ENCODE data around the gene SLC25A22.

SLC25A22 gene

DNA sequence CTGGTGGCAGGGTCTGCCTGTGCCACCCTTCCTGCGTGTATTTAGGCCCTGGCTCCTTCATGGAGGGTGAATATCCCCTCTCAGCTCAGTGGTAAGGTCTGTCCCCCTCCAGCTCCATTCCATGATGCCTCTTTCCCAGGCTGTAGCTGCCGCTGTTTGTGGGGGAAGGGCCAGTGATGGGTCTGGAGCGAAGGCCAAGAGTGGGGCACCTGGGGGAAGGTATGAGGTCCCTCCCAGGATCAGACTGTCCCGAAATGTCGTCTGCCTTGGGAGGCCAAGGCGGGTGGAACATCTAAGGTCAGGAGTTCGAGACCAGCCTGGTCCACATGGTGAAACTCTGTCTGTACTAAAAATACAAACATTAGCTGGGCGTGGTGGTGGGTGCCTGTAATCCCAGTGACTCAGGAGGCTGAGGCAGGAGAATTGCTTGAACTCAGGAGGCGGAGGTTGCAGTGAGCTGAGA lies 35.8 kb upstream of the SLC25A22 start:
- peak; percentile 3 for DNase-seq

GRCh38 chr11:833114-833791 lies 35.2 kb upstream of the SLC25A22 start:
- DNase-seq: no peak

DNA sequence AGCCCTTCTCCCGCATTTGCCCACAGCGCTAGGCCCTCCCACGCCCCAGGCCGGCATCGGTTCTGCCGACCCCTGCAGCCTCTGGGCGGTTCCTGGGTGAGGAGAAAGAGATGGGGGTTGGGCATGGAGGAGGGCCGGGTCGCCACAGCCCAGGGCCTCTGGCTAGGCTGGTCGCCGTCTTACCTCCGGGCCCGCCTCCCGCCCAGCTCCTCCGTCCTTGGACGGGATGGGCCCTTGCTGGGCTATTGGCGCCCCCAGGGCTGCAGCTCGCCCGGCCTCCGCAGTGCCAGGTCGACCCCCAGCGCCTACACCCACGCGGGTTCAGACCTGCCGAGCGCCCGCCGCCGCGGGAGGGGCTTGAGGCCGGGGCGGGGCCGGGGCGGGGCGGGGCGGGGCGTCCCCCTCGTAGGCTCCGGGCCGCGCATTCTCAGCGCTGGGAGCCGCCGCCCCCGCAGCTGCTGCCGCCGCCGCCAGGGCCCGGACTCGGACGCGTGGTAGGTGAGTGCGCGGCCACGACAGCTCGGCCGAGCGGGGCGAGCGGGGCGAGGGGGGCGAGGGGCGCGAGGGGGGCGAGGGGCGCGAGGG lies 34.5 kb upstream of the SLC25A22 start, which contains the start of gene CD151:
CD151 (plus strand) TSS at position 424 of the 585 bp plus-strand sequence. CDS start 3,118 bp downstream, outside the sequence.
- peak; percentile 7 for DNase-seq

DNA sequence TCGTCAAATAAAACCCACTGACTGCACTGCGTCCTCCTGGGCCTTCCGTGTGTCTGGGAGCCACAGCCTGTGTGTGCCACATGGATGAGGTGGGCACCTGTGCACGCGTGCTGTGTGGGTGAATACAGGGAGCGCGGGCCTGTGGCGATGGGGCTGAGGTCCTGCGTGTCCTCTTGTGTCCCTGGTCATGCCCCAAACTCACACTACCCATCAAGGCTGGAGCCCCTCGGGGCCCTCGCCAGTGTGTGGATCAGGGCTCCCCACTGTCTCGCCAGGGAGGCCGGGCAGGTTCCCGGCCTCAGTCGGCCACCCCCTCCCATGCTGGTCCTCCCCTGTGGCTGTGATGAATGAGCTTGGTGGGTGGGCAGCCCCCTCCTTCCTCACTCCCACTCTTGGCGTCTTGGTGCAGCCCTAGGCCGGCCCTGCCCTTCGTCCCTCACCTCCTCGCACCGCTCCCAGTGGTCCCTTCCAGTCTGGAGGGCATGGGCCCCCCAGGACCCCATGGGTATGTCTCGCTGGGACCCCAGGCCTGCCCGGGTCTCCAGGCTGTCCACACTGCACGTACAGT lies 34.0 kb upstream of the SLC25A22 start:
- DNase-seq: no peak

- no peak for DNase-seq
These were observed 33.2 kb upstream of the SLC25A22 start for GRCh38 chr11:831118-831864.

- peak; percentile 66 for DNase-seq
These were observed 32.4 kb upstream of the SLC25A22 start for GRCh38 chr11:830295-831117.

GRCh38 chr11:829847-830294 lies 31.8 kb upstream of the SLC25A22 start:
- no peak for DNase-seq

DNA sequence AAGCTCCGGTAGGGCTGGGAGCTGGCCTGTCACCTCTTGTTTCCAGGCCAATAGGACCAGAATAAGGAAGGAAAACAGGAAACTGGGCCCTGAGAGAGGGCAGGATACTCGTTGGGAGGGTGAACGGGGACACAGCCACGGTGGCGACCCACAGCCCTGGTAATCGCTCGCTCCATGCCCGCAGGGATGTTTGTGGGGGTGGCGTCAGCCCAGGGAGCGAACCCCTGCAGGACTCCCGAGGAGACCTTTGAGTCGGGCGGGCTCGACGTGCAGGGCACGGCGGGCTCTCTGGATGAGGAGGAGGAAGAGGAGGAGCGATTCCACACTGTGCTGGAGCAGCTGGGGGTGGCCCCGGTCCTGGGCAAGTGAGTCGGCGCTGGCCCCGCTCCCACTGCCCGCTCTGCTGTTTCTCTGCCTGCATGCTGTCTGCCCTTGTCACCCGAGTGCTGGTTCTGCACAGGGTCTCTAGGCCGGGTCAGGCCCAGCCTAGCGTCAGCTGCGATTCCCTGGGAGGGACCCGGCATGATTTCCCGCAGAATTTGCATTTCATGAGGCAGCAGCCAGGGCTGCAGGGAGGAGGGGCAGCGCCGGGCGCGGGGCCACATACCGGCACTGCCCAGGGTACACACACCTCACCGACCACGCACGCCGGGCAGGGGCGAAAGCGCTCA lies 31.2 kb upstream of the SLC25A22 start:
- DNase-seq: no peak

DNA sequence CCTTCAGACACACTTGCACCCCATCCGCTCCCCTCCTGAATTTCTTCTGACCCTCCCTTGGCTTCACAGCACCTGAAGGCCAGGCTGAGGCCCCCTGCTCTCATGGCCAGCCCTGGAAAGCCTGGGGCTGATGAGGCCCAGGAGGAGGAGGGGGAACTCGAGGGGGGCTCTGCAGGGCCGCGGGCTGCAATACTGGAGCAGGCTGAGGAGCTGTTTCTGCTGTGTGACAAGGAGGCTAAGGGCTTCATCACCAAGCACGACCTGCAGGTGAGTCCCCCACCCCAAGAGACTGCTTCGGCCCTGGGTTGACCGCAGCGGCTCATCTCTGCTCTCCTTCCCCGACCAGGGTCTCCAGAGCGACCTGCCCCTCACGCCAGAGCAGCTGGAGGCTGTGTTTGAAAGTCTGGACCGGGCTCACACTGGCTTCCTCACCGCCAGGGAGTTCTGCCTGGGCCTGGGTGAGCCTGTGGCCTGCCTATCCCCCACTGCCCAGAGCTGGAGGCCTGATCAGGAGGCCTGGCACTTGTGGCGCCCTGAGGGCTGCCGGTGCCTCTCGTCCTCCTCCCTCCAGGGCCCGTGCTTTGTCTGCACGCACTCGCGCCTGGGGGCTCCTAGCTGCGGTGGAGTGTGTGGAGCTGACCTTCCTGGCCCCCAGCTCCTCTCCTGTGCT lies 30.6 kb upstream of the SLC25A22 start:
- DNase-seq: no peak

- DNase-seq: no peak
These were observed 29.8 kb upstream of the SLC25A22 start, which contains the start of gene CRACR2B for GRCh38 chr11:827897-828192. Gene CRACR2B (plus strand): TSS chr11:827919. CDS start chr11:828608, 689 bp downstream.

DNA sequence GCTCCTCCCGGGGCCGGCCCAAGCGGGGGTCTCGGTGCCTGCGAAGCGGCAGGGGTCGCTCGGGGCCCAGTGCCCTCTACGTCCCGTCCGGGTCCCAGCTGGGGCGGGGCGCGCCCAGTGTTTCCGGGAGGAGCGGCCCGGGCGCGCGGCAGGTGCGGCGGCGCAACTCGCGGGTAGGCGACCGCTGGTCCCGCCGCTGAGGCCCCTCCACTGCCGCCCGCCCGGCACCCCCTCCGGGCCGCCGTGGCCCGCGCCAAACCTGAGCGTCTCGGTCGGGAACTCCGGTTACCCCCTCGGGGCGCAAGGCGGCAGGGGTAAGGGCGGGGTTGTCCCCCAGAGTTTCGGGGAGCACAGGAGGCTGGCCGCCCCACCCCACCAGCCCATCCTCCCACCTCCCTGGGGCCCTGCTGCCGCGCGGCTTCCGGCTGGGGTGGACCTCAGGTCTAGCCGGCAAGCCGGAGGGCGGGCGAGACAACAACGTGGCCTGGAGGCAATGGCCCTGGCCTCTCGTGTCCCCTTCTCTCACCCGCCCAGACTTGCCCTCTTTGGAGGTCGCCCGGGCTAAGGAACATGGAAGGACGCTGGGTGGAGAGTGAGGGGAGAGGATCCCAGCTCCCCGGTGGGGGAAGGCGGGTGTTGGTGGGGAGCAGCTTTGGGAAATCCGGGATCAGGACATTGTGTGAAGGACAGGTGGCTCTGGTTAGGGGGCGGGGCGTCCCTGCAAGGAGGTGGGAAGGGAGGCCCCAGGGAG lies 29.2 kb upstream of the SLC25A22 start:
- peak; percentile 11 for DNase-seq

- no peak for DNase-seq
These were observed 28.7 kb upstream of the SLC25A22 start for GRCh38 chr11:826836-827145.

GRCh38 chr11:826227-826621 lies 28.1 kb upstream of the SLC25A22 start:
- no peak for DNase-seq

DNA sequence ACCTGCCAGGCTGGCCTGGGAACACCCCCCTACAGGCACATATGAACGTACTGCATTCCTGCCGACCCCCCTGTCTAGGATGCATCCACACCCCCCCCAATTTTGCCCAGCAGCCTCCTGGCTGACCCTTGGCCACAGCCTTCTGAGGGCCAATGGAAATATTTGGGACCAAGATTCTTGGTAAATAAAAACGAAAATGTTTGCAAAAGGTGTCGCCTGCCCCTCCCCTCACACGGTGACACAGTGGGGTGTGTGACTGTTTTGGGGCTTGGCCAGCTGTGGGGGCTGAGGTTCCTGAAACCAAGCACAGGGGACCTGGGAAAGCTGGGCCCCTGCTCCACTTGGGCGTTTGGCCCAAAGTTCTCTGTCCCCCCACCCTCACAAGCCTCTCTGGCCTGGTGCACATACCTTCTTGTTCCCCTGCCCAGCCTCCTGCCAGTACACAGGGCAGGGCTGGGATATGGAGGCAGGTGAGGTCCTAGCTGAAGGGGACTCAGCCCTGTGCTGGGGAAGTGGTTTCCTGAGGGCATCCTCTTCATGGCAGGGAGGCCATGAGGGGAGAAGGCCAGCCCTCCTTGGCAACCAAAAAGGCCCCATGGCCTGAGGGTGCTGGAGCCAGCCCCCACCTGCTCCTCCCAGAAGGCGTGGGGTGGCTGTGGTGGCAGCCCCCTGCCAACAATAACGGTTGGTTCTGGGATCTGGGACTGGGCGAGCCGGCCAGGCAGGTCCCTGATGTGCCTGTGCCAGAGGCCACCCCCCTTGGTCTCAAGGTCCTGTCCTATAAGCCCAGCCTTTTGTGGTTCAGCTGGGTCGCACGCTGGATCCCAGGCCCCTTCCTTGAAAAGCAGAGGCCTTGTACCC lies 27.5 kb upstream of the SLC25A22 start:
- no peak for DNase-seq

- no peak for DNase-seq
These were observed 26.9 kb upstream of the SLC25A22 start for GRCh38 chr11:824942-825341.

- DNase-seq: no peak
These were observed 26.3 kb upstream of the SLC25A22 start for GRCh38 chr11:824292-824880.

DNA sequence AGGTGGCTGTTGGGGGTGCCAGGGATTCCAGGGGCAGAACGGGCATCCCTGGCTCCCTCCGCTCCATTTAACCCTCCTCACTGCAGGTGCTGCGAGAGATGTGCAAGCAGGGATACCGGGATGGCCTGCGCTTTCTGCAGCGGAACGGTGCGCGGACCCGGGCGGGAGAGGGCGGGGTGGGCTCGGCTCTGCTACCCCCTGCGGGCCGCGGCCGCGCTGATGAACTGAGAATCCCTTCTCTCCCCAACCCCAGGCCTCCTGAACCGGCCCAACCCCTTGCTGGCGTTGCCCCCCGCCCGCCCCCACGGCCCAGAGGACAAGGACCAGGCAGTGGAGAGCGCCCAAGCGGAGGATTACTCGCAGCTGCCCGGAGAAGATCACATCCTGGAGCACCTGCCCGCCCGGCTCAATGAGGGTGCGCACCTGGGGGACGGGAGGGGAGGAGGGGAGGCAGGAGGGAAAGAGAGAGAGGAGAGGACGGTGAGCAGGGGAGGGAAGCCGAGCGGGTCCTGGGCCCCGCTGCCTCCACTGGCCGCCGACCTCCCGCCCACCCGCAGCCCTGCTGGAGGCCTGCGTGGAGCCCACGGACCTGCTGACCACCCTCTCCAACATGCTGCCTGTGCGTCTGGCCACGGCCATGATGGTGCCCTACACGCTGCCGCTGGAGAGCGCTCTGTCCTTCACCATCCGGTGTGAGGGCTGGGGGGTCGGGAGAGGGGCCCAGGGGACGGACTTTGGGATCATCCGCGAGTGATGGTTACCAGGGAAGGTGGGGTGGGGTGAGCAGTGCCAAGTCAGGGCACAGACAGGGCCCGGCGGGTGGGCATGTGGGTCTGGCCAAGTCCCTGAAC lies 25.6 kb upstream of the SLC25A22 start:
- DNase-seq: no peak
